ENCODE data around the gene ARL5A.

- TF ChIP-seq TAF1 (IDR thresholded peaks at IDR 0.05; ENCODE audit: low read depth, low read length) (no peak), POLR2A (IDR thresholded peaks at IDR 0.05; ENCODE audit: low read depth, low read length) (no peak), PAX5 (IDR thresholded peaks at IDR 0.05; ENCODE audit: insufficient read depth, low read length, severe bottlenecking) (no peak)
Measured at GRCh38 chr2:151799886-151800292, 28.3 kb downstream of the ARL5A start.

Measured in GM12891 (cell line).